Measurements from ENCODE around the gene TPR.
"Not testable (repeated sequence)": the region's sequence is repeated elsewhere in the genome, so short reads cannot be mapped to it uniquely, and the experiment has no call there.

Gene TPR

DNA sequence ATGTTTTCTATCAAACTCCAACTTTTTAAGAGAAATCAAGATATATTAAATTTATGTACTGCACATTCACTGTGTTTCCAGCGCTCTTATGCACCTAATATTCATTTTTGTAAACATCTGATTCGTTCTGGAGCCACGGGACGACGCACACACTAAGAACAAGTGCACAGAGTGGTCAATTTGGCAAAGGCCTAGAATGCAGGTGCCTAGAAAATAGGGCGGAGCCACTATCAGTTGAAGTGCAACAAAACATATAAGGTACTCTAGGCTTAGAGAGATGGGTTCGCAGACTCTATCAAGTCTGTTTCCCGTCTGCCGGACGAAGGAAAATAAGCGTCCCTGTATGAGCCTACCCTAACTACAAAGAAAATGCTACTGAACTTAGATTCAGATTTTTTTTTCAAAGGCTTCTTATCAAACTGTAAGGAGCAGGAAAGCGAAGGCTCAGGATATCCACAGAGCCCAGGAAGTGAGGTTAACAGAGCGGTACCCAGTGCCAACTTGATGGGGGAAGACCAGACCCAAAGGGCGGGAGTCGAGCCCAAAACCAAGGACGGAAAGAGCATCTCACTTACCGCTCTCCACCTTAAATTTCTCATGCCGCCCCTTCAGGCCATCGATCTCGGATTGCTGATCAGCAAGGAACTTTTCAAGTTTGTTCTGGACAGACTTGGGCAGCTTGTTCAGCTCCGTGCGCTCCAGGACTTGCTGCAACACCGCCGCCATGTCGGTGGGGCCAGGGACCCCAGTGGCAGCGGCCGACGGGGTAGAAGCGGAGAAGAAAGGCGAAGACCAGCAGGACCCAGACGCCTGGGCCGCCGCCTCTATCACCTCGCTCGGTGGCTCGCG lies 526 bp downstream of the TPR start:
- no peaks in the 10 kb centered on the region for H3K9me3 Mint-ChIP-seq

DNA sequence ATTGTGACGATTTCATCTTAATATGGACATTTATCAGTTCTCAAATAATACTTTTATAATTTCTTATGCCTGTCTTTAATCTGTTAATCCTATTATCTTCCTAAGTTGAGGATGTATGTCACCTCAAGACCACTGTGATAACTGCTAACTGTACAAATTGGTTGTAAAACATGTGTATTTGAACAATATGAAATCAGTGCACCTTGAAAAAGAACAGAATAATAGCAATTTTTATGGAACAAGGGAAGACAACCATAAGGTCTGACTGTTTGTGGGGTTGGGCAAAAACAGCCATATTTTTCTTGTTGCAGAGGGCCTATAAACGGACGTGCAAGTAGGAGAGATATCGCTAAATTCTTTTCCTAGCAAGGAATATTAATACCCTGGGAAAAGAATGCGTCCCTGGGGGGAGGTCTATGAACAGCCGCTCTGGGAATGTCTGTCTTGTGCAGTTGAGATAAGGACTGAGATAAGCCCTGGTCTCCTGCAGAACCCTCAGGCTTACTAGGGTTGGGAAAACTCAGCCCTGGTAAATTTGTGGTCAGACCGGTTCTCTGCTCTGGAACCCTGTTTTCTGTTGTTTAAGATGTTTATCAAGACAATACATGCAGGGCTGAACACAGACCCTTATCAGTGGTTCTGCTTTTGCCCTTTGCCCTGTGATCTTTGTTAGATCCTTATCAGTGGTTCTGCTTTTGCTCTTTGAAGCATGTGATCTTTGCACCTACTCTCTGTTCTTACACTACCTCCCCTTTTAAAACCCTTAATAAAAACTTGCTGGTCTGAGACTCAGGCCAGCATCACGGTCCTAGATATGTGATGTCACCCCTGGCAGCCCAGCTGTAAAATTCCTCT lies 27.0 kb downstream of the TPR start:
- peak overlapping the region; percentile 33 for H3K27ac Mint-ChIP-seq
- H3K4me3 Mint-ChIP-seq = not testable (repeated sequence)

More for the DNA sequence above, 526 bp downstream of the TPR start:
- Mint-ChIP-seq H3K36me3 (peaks cover 25% of the 10 kb centered on the region), H3K27me3 (no peaks in the 10 kb centered on the region), H3K27ac (peak overlapping the region; percentile 94), H3K4me3 (peak overlapping the region; percentile 81), H3K4me1 (peaks cover 16% of the 10 kb centered on the region)
- ATAC-seq = peak; percentile 5

DNA sequence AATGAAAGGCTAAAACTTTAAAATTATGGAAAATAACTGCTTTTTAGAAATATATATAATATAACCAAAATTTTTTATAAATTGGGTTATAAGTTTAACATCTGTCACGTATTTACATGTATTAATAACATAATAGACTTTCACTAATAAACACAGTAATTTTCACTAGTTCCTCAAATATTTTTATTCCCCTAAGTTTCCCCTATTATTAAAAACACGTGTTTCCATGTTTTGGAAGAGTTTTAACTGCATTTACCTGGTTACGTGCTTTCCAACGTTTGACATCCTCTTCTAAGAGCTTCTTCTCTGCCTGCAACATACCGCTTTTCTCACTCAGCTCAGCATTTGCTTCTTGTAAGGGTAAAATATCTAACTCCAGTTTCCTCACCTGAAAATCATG lies 34.3 kb downstream of the TPR start:
- no peaks in the 10 kb centered on the region for H3K9me3 Mint-ChIP-seq
- H3K4me3 Mint-ChIP-seq = no peak overlapping the region
- peaks cover 56% of the 10 kb centered on the region for H3K36me3 Mint-ChIP-seq
- no peak overlapping the region for H3K27ac Mint-ChIP-seq
- H3K27me3 Mint-ChIP-seq = no peaks in the 10 kb centered on the region
- ATAC-seq = no peak
- H3K4me1 Mint-ChIP-seq = no peaks in the 10 kb centered on the region

More for the DNA sequence above, 27.0 kb downstream of the TPR start:
- H3K27me3 Mint-ChIP-seq, H3K4me1 Mint-ChIP-seq, H3K9me3 Mint-ChIP-seq, ATAC-seq: not testable (repeated sequence)
- H3K36me3 Mint-ChIP-seq = peaks cover 61% of the 10 kb centered on the region

DNA sequence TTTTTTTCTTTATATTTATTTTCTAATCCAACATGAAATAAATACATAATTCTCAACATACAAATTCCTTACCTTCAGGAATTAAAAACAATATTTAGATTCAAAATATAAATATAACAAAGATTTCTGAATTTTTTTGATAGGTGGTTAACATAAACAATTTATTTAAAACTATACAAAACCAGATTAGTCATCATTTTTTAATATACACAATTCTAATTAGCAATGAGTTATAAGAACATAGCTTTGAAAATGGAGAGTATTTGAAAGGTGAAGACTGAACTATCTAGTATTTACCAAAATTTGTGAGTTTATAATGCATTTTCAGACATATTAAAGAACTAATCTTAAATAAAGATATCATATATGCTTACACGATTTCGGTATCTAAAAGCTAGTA lies 37.5 kb downstream of the TPR start:
- H3K9me3 Mint-ChIP-seq = no peaks in the 10 kb centered on the region
- no peak for ATAC-seq
- H3K36me3 Mint-ChIP-seq = peaks cover 56% of the 10 kb centered on the region
- no peak overlapping the region for H3K4me3 Mint-ChIP-seq
- H3K27me3 Mint-ChIP-seq = no peaks in the 10 kb centered on the region
- no peak overlapping the region for H3K27ac Mint-ChIP-seq
- no peaks in the 10 kb centered on the region for H3K4me1 Mint-ChIP-seq

DNA sequence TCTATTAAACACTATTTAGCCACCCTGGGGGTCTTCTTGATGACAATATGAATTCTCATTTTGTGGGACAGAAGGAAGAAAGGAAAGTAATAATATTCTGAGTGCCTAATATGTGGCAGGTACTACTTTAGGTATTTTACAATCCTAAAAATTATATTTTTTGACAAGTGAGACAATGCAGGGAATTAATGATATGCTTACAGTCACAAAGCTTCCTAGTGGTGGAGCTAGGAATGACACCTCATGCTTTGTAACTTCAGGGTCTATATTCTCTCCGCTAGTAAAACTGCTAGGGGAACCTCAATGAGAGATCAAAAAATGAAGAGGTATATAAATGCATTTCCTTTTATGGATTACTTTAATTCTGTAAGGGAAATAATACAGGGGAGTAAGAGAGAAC lies 44.3 kb downstream of the TPR start:
- Mint-ChIP-seq H3K9me3 (no peaks in the 10 kb centered on the region), H3K27me3 (no peaks in the 10 kb centered on the region), H3K4me1 (no peaks in the 10 kb centered on the region), H3K27ac (no peak overlapping the region), H3K4me3 (no peak overlapping the region), H3K36me3 (peaks cover 52% of the 10 kb centered on the region)
- ATAC-seq = no peak

DNA sequence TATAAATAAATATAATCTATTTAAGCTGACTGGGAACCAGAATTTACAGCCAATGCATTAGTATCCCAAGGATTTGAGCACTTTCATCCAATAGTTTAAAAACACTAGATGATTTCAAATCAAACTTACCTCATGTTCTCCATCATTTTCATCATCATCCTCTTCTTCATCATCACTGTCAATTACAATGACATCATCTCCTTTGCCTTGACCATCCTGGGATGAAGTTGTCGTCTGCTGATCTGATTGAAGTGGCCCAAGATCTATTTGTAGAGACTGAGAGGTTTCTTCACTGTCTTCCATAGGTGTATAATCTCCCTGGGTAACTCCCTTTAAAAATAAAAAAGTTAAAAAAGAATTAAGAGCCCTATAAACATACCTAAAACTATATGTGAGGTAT lies 47.7 kb downstream of the TPR start:
- Mint-ChIP-seq H3K4me3 (no peak overlapping the region), H3K4me1 (no peaks in the 10 kb centered on the region), H3K36me3 (peaks cover 48% of the 10 kb centered on the region), H3K27me3 (no peaks in the 10 kb centered on the region), H3K27ac (no peak overlapping the region), H3K9me3 (no peaks in the 10 kb centered on the region)
- ATAC-seq = no peak

DNA sequence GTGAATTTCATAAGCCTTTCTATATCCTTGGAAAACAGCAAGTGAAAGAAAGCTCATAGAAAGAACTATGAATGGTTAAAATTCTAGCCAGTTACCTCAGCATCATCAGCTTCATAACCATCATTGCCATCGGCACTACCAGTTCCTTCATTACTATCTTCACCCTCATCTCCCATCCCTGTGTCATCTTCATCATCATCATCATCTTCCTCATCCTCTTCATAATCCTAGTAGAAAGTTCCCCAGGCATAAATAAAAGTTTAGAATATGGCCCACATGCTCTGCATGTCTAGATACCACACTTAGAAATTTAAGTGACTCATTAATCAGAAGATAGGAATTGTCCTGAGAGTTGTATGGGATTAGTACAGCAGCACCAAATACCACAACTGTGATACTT lies 49.0 kb downstream of the TPR start:
- H3K4me3 Mint-ChIP-seq = no peak overlapping the region
- H3K27ac Mint-ChIP-seq = no peak overlapping the region
- no peaks in the 10 kb centered on the region for H3K27me3 Mint-ChIP-seq
- no peak for ATAC-seq
- H3K4me1 Mint-ChIP-seq = no peaks in the 10 kb centered on the region
- peaks cover 60% of the 10 kb centered on the region for H3K36me3 Mint-ChIP-seq
- no peaks in the 10 kb centered on the region for H3K9me3 Mint-ChIP-seq

DNA sequence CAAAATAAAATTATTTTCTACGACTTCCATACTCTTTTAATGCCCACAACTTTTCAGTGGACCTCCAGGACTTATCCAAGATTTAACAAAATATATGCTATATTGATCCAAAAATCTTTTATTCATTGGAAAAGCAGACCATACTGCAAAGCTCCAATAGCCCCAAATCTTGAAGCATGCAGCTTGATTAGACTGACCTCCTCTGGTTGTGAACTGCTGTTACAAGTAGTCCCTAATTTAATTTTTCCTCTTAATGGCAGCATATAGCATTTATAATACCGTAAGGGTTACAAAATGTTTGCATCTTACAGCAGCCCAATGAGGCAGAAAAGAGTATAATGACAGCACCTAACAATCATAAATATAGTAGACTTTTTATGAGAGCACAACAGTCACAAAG lies 49.8 kb downstream of the TPR start:
- Mint-ChIP-seq H3K4me3 (no peak overlapping the region), H3K27me3 (no peaks in the 10 kb centered on the region), H3K36me3 (peaks cover 60% of the 10 kb centered on the region), H3K27ac (no peak overlapping the region), H3K9me3 (no peaks in the 10 kb centered on the region), H3K4me1 (no peaks in the 10 kb centered on the region)
- ATAC-seq = no peak

DNA sequence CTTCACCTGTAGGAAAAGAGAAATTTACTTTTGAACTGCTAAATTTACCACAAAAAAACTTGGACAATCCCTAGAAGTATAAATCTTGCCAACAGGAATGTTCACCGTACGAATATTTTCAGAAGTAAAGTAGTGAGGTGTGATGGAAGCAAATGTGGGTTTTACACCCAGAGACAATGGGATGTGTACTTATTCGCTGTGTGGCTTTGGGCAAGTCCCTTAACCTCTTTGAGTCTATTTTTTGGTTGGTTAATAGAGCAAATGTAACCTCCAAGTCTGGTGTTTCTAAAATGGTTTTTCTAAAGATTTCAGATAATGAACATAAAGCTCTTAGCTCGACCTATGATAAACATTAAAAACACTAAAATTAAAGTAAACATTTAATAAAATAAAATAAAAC lies 51.2 kb downstream of the TPR start:
- Mint-ChIP-seq H3K4me1 (no peaks in the 10 kb centered on the region), H3K27me3 (no peaks in the 10 kb centered on the region), H3K4me3 (no peak overlapping the region), H3K9me3 (no peaks in the 10 kb centered on the region), H3K36me3 (peaks cover 61% of the 10 kb centered on the region), H3K27ac (no peak overlapping the region)
- no peak for ATAC-seq

DNA sequence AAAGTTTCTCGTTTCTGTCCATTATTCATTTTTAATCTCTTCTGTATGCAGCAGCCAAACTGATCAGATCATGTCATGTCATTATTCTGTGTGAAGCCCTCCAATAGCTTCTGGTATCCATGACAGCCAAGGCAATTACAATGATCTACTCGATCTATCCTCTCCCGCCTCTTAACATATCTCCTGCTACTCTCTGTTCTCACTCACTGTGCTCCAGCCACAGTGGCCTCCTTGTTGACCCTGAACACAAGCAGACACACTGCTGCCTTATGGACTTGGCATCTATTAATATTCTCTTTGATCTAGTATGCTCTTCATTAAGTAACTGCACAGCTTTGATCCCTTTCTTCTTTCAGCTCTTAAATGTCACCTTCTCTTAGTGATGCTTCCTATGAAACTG lies 59.5 kb downstream of the TPR start:
- Mint-ChIP-seq H3K27ac (no peak overlapping the region), H3K36me3 (peaks cover 37% of the 10 kb centered on the region)

DNA sequence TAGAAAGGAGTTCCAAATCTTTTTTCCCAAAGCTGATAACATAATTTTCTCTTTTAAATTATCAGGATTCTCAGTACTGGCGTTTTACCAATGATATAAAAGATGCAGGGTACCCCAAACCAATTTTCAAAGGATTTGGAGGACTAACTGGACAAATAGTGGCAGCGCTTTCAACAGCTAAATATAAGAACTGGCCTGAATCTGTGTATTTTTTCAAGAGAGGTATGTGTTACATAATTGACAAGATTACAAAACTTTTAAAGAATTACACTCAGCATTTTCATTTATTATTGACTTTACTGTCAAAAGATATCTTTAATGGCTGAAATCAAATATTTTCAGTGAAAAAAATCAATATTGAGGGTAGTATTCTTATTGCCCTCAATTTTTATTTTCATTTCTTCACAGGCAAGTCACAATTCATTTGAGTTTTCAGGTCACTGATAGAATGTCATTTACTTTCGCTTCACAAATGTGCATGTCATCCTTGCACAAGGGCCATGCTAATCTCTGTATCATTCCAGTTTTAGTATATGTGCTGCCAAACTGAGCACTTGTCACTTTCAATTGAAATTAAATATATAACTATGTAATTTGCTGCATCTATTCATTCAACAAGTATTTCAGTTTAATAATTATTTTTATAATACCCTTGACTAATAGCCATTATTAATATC lies 63.5 kb downstream of the TPR start:
- Mint-ChIP-seq H3K9me3 (no peaks in the 10 kb centered on the region), H3K36me3 (peaks cover 18% of the 10 kb centered on the region), H3K4me3 (no peak overlapping the region), H3K27ac (no peak overlapping the region), H3K27me3 (no peaks in the 10 kb centered on the region), H3K4me1 (peaks cover 2% of the 10 kb centered on the region)
- ATAC-seq = no peak

More for the DNA sequence above, 59.5 kb downstream of the TPR start:
- H3K27me3 Mint-ChIP-seq = no peaks in the 10 kb centered on the region
- H3K4me1 Mint-ChIP-seq = no peaks in the 10 kb centered on the region
- no peaks in the 10 kb centered on the region for H3K9me3 Mint-ChIP-seq
- H3K4me3 Mint-ChIP-seq = no peak overlapping the region
- ATAC-seq = no peak

DNA sequence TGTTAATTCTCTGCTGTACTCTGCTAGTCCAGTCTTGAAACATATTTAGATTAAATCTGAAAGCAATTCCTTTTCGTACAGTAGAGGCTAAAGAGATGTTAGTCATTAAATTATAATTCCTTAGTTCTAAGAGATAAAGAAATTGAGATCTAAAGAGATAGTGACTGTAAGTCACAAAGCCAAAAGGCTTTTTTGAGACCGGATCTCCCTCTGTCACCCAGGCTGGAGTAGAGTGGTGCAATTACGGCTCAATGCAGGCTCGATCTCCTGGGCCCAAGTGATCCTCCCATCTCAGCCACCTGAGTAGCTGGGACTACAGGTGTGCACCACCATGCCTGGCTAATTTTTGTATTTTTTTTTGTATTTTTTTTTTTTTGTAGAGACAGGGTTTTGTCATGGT lies 64.7 kb downstream of the TPR start:
- no peak for ATAC-seq
- Mint-ChIP-seq H3K4me1 (peaks cover 12% of the 10 kb centered on the region), H3K9me3 (no peaks in the 10 kb centered on the region), H3K4me3 (no peak overlapping the region), H3K36me3 (peaks cover 7% of the 10 kb centered on the region), H3K27ac (no peak overlapping the region), H3K27me3 (no peaks in the 10 kb centered on the region)

DNA sequence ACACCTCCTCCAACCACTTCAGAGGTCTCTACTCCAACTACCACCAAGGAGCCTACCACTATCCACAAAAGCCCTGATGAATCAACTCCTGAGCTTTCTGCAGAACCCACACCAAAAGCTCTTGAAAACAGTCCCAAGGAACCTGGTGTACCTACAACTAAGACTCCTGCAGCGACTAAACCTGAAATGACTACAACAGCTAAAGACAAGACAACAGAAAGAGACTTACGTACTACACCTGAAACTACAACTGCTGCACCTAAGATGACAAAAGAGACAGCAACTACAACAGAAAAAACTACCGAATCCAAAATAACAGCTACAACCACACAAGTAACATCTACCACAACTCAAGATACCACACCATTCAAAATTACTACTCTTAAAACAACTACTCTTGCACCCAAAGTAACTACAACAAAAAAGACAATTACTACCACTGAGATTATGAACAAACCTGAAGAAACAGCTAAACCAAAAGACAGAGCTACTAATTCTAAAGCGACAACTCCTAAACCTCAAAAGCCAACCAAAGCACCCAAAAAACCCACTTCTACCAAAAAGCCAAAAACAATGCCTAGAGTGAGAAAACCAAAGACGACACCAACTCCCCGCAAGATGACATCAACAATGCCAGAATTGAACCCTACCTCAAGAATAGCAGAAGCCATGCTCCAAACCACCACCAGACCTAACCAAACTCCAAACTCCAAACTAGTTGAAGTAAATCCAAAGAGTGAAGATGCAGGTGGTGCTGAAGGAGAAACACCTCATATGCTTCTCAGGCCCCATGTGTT lies 66.6 kb downstream of the TPR start:
- H3K4me3 Mint-ChIP-seq = no peak overlapping the region
- H3K27ac Mint-ChIP-seq = no peak overlapping the region
- H3K27me3 Mint-ChIP-seq = no peaks in the 10 kb centered on the region
- no peaks in the 10 kb centered on the region for H3K9me3 Mint-ChIP-seq
- no peak for ATAC-seq
- no peaks in the 10 kb centered on the region for H3K36me3 Mint-ChIP-seq
- H3K4me1 Mint-ChIP-seq = peaks cover 12% of the 10 kb centered on the region

DNA sequence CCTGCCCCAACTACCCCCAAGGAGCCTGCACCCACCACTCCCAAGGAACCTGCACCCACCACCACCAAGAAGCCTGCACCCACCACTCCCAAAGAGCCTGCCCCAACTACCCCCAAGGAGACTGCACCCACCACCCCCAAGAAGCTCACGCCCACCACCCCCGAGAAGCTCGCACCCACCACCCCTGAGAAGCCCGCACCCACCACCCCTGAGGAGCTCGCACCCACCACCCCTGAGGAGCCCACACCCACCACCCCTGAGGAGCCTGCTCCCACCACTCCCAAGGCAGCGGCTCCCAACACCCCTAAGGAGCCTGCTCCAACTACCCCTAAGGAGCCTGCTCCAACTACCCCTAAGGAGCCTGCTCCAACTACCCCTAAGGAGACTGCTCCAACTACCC lies 67.6 kb downstream of the TPR start:
- Mint-ChIP-seq H3K27me3 (no peaks in the 10 kb centered on the region), H3K36me3 (no peaks in the 10 kb centered on the region), H3K4me1 (peaks cover 12% of the 10 kb centered on the region), H3K27ac (no peak overlapping the region), H3K4me3 (no peak overlapping the region), H3K9me3 (no peaks in the 10 kb centered on the region)
- no peak for ATAC-seq

DNA sequence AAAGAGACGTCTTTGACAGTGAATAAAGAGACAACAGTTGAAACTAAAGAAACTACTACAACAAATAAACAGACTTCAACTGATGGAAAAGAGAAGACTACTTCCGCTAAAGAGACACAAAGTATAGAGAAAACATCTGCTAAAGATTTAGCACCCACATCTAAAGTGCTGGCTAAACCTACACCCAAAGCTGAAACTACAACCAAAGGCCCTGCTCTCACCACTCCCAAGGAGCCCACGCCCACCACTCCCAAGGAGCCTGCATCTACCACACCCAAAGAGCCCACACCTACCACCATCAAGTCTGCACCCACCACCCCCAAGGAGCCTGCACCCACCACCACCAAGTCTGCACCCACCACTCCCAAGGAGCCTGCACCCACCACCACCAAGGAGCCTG lies 68.5 kb downstream of the TPR start:
- no peaks in the 10 kb centered on the region for H3K27me3 Mint-ChIP-seq
- H3K9me3 Mint-ChIP-seq = no peaks in the 10 kb centered on the region
- no peak overlapping the region for H3K4me3 Mint-ChIP-seq
- no peak overlapping the region for H3K27ac Mint-ChIP-seq
- ATAC-seq = no peak
- no peaks in the 10 kb centered on the region for H3K36me3 Mint-ChIP-seq
- peaks cover 12% of the 10 kb centered on the region for H3K4me1 Mint-ChIP-seq

Data from stimulated activated memory B cell treated with anti-CD40 and anti-IgM and Interleukin-4, amounts not matched to agents 10 μg/mL and 1 μg/mL and 100 μg/mL, for 72 hours (primary cell).